Right cardiac atrium (tissue), 5 donors: ENCODE data around the gene SPECC1L. TPM values are rescaled to one million over a fixed set of nuclear protein-coding genes. Genes with fewer than 3 reads are reported as not detected.

Experiments used
- ATAC-seq, 2 donors: fragments of 200-7000 bp; cut with Tn5 transposase; one replicate each; pipeline versions ENCODE4 v1.8.0 to v1.9.1; 2020; ENCODE audit warnings: moderate library complexity in 2 of 2, mild to moderate bottlenecking in 1 of 2
- DNase-seq, 3 donors: peaks; one replicate each; pipeline ENCODE4 v3.0.0-alpha.2; 2020
- H3K27ac ChIP-seq: one replicate; pipeline ENCODE4 v1.5.1; 2013; ENCODE audit warnings: mild to moderate bottlenecking, low read length, control low read depth, moderate library complexity
- H3K27me3 ChIP-seq: one replicate; pipeline ENCODE4 v1.6.1; 2013; ENCODE audit not compliant: control insufficient read depth, insufficient read depth
- H3K4me1 ChIP-seq: one replicate; pipeline ENCODE4 v1.6.1; 2013; ENCODE audit warnings: low read length; ENCODE audit not compliant: control insufficient read depth, insufficient read depth
- H3K4me3 ChIP-seq: one replicate; pipeline ENCODE4 v1.5.1; 2013; ENCODE audit warnings: low read length, control low read depth
- H3K9me3 ChIP-seq: one replicate; pipeline ENCODE4 v1.6.1; 2013; ENCODE audit warnings: low read length; ENCODE audit not compliant: control insufficient read depth
- WGBS: extraction: QIAGEN DNeasy Blood & Tissue Kit; methylation state at CpG from one replicate; pipeline ENCODE4 v1.1.7; 2013; 5-methylcytosine and 5-hydroxymethylcytosine counted together
- intact Hi-C, 4 donors: fragments of 100-400 bp; cut with DNase I; formaldehyde crosslinking; loops; one replicate each; pipeline versions ENCODE4 v1.11.0 to v1.14.0; 2022 to 2023
- polyA plus RNA-seq: library from polyadenylated mRNA; stranded (reverse); fragments of 200-250 nt; gene quantifications from one replicate; pipeline ENCODE4 v1.2.3, GENCODE V29; 2013
- total RNA-seq, 4 donors: library from RNA; stranded (reverse); fragmentation: NEBNext Ultra II Directional; extraction: Animal tissue kit (Norgen Biotek cat#: 25700); gene quantifications; one replicate each; pipeline ENCODE4 v1.2.1, GENCODE V29; 2021
- donor health status: healthy with polysubstance abuse.
- donor health status: DM: no; HTN: yes; CAD: no.
- donor health status: DM: no; HTN: no; CAD: no.
- donor health status: DM: no; HTN: yes; CAD: no; lungs with severe emphysema.
- donor health status: DM: yes; HTN: yes; CAD: no.

Gene SPECC1L
- total and polyA plus RNA-seq, 5 donors: 16.9 to 76.1 (median 67.9) TPM

- Histone ChIP-seq H3K27ac (no peak overlapping the region), H3K4me1 (peaks cover 9% of the 10 kb centered on the region), H3K27me3 (no peaks in the 10 kb centered on the region), H3K9me3 (no peaks in the 10 kb centered on the region), H3K4me3 (no peak overlapping the region)
- intact Hi-C loops: no loop called here
- peak in 1 of 2 donors; percentile 8 for ATAC-seq
- WGBS: 79% methylated on average over 4 of the region's 4 CpGs
- DNase-seq: no peak
Observed at GRCh38 chr22:24361976-24362646, 91.5 kb downstream of the SPECC1L start.

- Histone ChIP-seq H3K4me1 (peaks cover 9% of the 10 kb centered on the region), H3K27ac (no peak overlapping the region), H3K9me3 (no peaks in the 10 kb centered on the region), H3K27me3 (no peaks in the 10 kb centered on the region), H3K4me3 (no peak overlapping the region)
- DNase-seq (peak in 1 of 3 donors; percentile 47), ATAC-seq (no peak)
- intact Hi-C loops: no loop called here
- WGBS: 80% methylated on average over 3 of the region's 3 CpGs
Observed at GRCh38 chr22:24363243-24363642, 92.6 kb downstream of the SPECC1L start.

GRCh38 chr22:24366701-24367100 is 96.1 kb downstream of the SPECC1L start:
- WGBS: 63% methylated on average over 8 of the region's 8 CpGs
- DNase-seq: no peak
- Histone ChIP-seq H3K9me3 (no peaks in the 10 kb centered on the region), H3K4me3 (no peak overlapping the region), H3K4me1 (peaks cover 5% of the 10 kb centered on the region), H3K27me3 (no peaks in the 10 kb centered on the region), H3K27ac (no peak overlapping the region)
- intact Hi-C loops: no loop called here
- ATAC-seq: no peak

- WGBS: 63% methylated on average over 3 of the region's 3 CpGs
- DNase-seq (no peak), ATAC-seq (no peak)
- H3K4me1 ChIP-seq: no peaks in the 10 kb centered on the region
- intact Hi-C loops: no loop called here
- H3K27ac ChIP-seq: no peak overlapping the region
- H3K9me3 ChIP-seq: no peaks in the 10 kb centered on the region
- H3K4me3 ChIP-seq: no peak overlapping the region
- no peaks in the 10 kb centered on the region for H3K27me3 ChIP-seq
Observed at GRCh38 chr22:24367841-24368240, 97.2 kb downstream of the SPECC1L start.

- H3K4me3 ChIP-seq: no peak overlapping the region
- H3K27me3 ChIP-seq: no peaks in the 10 kb centered on the region
- 51% methylated on average over 2 of the region's 2 CpGs for WGBS
- intact Hi-C loops: no loop called here
- no peaks in the 10 kb centered on the region for H3K9me3 ChIP-seq
- DNase-seq (no peak), ATAC-seq (no peak)
- H3K4me1 ChIP-seq: no peaks in the 10 kb centered on the region
- H3K27ac ChIP-seq: no peak overlapping the region
Observed at GRCh38 chr22:24370401-24370800, 99.8 kb downstream of the SPECC1L start.

- intact Hi-C loops: no loop called here
- Histone ChIP-seq H3K27ac (no peak overlapping the region), H3K4me3 (no peak overlapping the region), H3K27me3 (no peaks in the 10 kb centered on the region), H3K9me3 (no peaks in the 10 kb centered on the region), H3K4me1 (no peaks in the 10 kb centered on the region)
- no peak for DNase-seq
- WGBS: 97% methylated on average over 2 of the region's 2 CpGs
- ATAC-seq: no peak
Observed at GRCh38 chr22:24376002-24376401, 105.4 kb downstream of the SPECC1L start.

- Histone ChIP-seq H3K27me3 (no peaks in the 10 kb centered on the region), H3K9me3 (no peaks in the 10 kb centered on the region), H3K4me3 (no peak overlapping the region), H3K27ac (no peak overlapping the region), H3K4me1 (no peaks in the 10 kb centered on the region)
- ATAC-seq: no peak
- intact Hi-C loops: no loop called here
- DNase-seq: no peak
- 83% methylated on average over 3 of the region's 3 CpGs for WGBS
Observed at GRCh38 chr22:24376586-24376985, 106.0 kb downstream of the SPECC1L start.

- WGBS: 42% methylated on average over 2 of the region's 2 CpGs
- Histone ChIP-seq H3K9me3 (no peaks in the 10 kb centered on the region), H3K27me3 (no peaks in the 10 kb centered on the region), H3K4me1 (no peaks in the 10 kb centered on the region), H3K27ac (no peak overlapping the region), H3K4me3 (no peak overlapping the region)
- DNase-seq (no peak), ATAC-seq (no peak)
- intact Hi-C loops: no loop called here
Observed at GRCh38 chr22:24379536-24379935, 108.9 kb downstream of the SPECC1L start.

GRCh38 chr22:24380220-24380904 is 109.7 kb downstream of the SPECC1L start:
- 53% methylated on average over 7 of the region's 7 CpGs for whole genome bisulfite sequencing
- intact Hi-C loops: no loop called here
- DNase-seq (no peak), ATAC-seq (peak; percentile 43 to 74)
- H3K4me1 ChIP-seq: no peaks in the 10 kb centered on the region
- H3K27ac ChIP-seq: no peak overlapping the region
- H3K4me3 ChIP-seq: no peak overlapping the region
- no peaks in the 10 kb centered on the region for H3K27me3 ChIP-seq
- H3K9me3 ChIP-seq: no peaks in the 10 kb centered on the region

- no peak overlapping the region for H3K4me3 ChIP-seq
- intact Hi-C loops: no loop called here
- DNase-seq (no peak), ATAC-seq (no peak)
- H3K4me1 ChIP-seq: no peaks in the 10 kb centered on the region
- H3K27me3 ChIP-seq: no peaks in the 10 kb centered on the region
- no peak overlapping the region for H3K27ac ChIP-seq
- no peaks in the 10 kb centered on the region for H3K9me3 ChIP-seq
- WGBS: 58% methylated on average over 1 of the region's 1 CpG
Observed at GRCh38 chr22:24380905-24381230, 110.2 kb downstream of the SPECC1L start.

GRCh38 chr22:24383061-24383460 is 112.4 kb downstream of the SPECC1L start:
- 95% methylated on average over 2 of the region's 2 CpGs for WGBS
- no peaks in the 10 kb centered on the region for H3K4me1 ChIP-seq
- H3K9me3 ChIP-seq: no peaks in the 10 kb centered on the region
- no peak overlapping the region for H3K4me3 ChIP-seq
- DNase-seq (no peak), ATAC-seq (no peak)
- no peaks in the 10 kb centered on the region for H3K27me3 ChIP-seq
- no peak overlapping the region for H3K27ac ChIP-seq
- intact Hi-C loops: no loop called here
